ENCODE data around the gene PAIP2. TPM values are rescaled to one million over a fixed set of nuclear protein-coding genes. Genes with fewer than 3 reads are reported as not detected.

Gene PAIP2
- total RNA-seq, 2 donors from 2014 or later: 105 to 119 TPM

DNA sequence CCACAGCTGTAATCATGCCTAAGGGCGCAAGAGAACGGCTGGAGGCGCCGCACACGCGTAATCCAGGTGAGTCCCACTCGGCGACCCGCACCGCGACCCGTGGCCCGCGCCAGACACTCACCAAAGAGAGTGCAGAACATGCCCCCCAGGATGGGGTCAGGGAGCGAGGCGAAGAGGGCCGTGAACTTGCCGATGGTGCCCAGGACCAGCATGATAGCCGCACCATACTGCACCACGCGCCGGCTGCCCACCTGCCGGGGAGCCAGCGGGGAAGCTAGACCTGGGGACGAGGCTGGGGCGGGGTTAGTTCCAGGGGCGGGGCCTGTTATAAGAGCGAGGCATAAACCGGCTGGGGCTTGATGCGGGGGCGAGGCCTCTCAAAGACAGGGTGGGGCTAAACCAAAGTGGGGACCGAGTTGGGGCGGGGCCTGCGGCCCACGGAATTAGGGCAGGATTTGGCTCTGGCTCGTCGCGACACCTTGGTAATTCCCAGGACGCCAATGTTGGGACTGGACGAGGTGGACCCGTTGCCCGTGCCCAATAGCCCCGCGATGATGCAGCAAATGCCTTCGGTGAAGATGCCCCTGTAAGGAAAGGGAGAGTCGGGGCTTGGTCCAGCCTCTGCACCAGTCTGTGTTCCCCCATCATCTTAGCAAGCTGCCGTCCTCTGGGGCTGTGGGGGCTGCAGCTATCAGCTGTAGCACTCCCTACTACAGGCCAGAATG is 36.6 kb downstream of the PAIP2 start:
- DNase-seq (ENCODE audit: low spot score): no peak
- WGBS: 74% methylated on average over 47 of the region's 47 CpGs
- no peaks in the 10 kb centered on the region for H3K27me3 ChIP-seq (replicated peaks; ENCODE audit: insufficient read depth)
- intact Hi-C loops (cut with DNase I): no loop called here
- no peak overlapping the region for H3K4me3 ChIP-seq
- no peak overlapping the region for H3K27ac ChIP-seq
- no peaks in the 10 kb centered on the region for H3K9me3 ChIP-seq
- H3K36me3 ChIP-seq: no peaks in the 10 kb centered on the region
- no peak for TF ChIP-seq POLR2A (IDR thresholded peaks at IDR 0.05)
- TF ChIP-seq, protein P1, sequence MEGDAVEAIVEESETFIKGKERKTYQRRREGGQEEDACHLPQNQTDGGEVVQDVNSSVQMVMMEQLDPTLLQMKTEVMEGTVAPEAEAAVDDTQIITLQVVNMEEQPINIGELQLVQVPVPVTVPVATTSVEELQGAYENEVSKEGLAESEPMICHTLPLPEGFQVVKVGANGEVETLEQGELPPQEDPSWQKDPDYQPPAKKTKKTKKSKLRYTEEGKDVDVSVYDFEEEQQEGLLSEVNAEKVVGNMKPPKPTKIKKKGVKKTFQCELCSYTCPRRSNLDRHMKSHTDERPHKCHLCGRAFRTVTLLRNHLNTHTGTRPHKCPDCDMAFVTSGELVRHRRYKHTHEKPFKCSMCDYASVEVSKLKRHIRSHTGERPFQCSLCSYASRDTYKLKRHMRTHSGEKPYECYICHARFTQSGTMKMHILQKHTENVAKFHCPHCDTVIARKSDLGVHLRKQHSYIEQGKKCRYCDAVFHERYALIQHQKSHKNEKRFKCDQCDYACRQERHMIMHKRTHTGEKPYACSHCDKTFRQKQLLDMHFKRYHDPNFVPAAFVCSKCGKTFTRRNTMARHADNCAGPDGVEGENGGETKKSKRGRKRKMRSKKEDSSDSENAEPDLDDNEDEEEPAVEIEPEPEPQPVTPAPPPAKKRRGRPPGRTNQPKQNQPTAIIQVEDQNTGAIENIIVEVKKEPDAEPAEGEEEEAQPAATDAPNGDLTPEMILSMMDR (IDR thresholded peaks at IDR 0.05): no peak
- TF ChIP-seq POLR2AphosphoS5 (IDR thresholded peaks at IDR 0.05): no peak
- peaks cover 6% of the 10 kb centered on the region for H3K4me1 ChIP-seq (replicated peaks)

DNA sequence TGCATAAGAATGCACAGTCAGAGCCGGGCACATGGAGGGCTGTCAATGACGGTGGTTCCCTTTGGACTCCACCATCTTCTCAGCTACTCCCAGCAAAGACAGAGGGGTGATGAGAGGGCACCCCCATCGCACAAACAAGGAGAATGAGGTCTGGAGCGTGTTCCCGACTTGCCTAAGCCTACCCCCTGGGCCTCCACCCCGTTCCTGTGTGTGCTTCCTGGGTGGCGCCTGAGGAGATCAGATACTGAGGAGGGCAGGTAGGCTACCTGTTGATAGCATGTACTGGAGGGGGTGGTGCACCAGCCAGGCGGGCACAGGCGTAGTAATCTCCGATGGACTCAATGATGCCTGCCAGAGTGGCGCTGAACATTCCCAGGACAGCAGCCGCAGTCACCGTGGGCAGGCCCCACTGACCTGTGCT is 37.3 kb downstream of the PAIP2 start:
- TF ChIP-seq, protein P1 (IDR thresholded peaks at IDR 0.05): no peak
- TF ChIP-seq POLR2AphosphoS5 (IDR thresholded peaks at IDR 0.05): no peak
- no peak for TF ChIP-seq POLR2A (IDR thresholded peaks at IDR 0.05)
- Histone ChIP-seq H3K36me3 (no peaks in the 10 kb centered on the region), H3K27ac (no peak overlapping the region), H3K4me1 (replicated peaks) (peaks cover 8% of the 10 kb centered on the region), H3K9me3 (no peaks in the 10 kb centered on the region), H3K4me3 (no peak overlapping the region), H3K27me3 (replicated peaks; ENCODE audit: insufficient read depth) (no peaks in the 10 kb centered on the region)
- 79% methylated on average over 13 of the region's 13 CpGs for WGBS
- no peak for DNase-seq (ENCODE audit: low spot score)
- intact Hi-C loops (cut with DNase I): no loop called here

GRCh38 chr5:139379626-139380449 is 38.2 kb downstream of the PAIP2 start:
- WGBS: 88% methylated on average over 14 of the region's 15 CpGs
- Histone ChIP-seq H3K4me3 (no peak overlapping the region), H3K27ac (no peak overlapping the region), H3K9me3 (no peaks in the 10 kb centered on the region), H3K27me3 (replicated peaks; ENCODE audit: insufficient read depth) (no peaks in the 10 kb centered on the region), H3K4me1 (replicated peaks) (peaks cover 10% of the 10 kb centered on the region), H3K36me3 (no peaks in the 10 kb centered on the region)
- no peak for DNase-seq (ENCODE audit: low spot score)
- intact Hi-C loops (cut with DNase I): no loop called here
- TF ChIP-seq POLR2A (IDR thresholded peaks at IDR 0.05) (no peak), POLR2AphosphoS5 (IDR thresholded peaks at IDR 0.05) (no peak)

GRCh38 chr5:139381837-139382761 is 40.4 kb downstream of the PAIP2 start:
- no peaks in the 10 kb centered on the region for H3K9me3 ChIP-seq
- H3K27ac ChIP-seq: no peak overlapping the region
- WGBS: 85% methylated on average over 28 of the region's 28 CpGs
- no peak overlapping the region for H3K4me3 ChIP-seq
- no peaks in the 10 kb centered on the region for H3K27me3 ChIP-seq (replicated peaks; ENCODE audit: insufficient read depth)
- DNase-seq (ENCODE audit: low spot score): no peak
- no peaks in the 10 kb centered on the region for H3K36me3 ChIP-seq
- H3K4me1 ChIP-seq (replicated peaks): peaks cover 13% of the 10 kb centered on the region
- TF ChIP-seq, protein P1 (IDR thresholded peaks at IDR 0.05): no peak
- TF ChIP-seq POLR2AphosphoS5 (IDR thresholded peaks at IDR 0.05) (no peak), POLR2A (IDR thresholded peaks at IDR 0.05) (no peak)
- intact Hi-C loops (cut with DNase I): no loop called here

- no peak overlapping the region for H3K27ac ChIP-seq
- TF ChIP-seq POLR2A (IDR thresholded peaks at IDR 0.05) (no peak), POLR2AphosphoS5 (IDR thresholded peaks at IDR 0.05) (no peak)
- TF ChIP-seq, protein P1 (IDR thresholded peaks at IDR 0.05): no peak
- 56% methylated on average over 3 of the region's 3 CpGs for WGBS
- H3K4me3 ChIP-seq: no peak overlapping the region
- no peaks in the 10 kb centered on the region for H3K36me3 ChIP-seq
- H3K4me1 ChIP-seq (replicated peaks): peaks cover 16% of the 10 kb centered on the region
- no peaks in the 10 kb centered on the region for H3K27me3 ChIP-seq (replicated peaks; ENCODE audit: insufficient read depth)
- DNase-seq (ENCODE audit: low spot score): no peak
- intact Hi-C loops (cut with DNase I): no loop called here
- no peaks in the 10 kb centered on the region for H3K9me3 ChIP-seq
These were observed 41.2 kb downstream of the PAIP2 start for GRCh38 chr5:139382807-139383206.

Measured in prostate gland (tissue), 2 donors.